Dendritic cell treated with granulocyte-macrophage colony-stimulating factor and Interleukin-4, amounts not matched to agents 40 ng/mL and 50 ng/mL, for 4 days (primary cell): ENCODE data around the gene BLOC1S3.

Experiments
- H3K27ac Mint-ChIP-seq: one replicate; pipeline ENCODE4 v1.8.0; 2022; ENCODE audit warnings: mild to moderate bottlenecking, mixed read lengths
- H3K27me3 Mint-ChIP-seq: one replicate; pipeline ENCODE4 v1.8.0; 2022; ENCODE audit warnings: mild to moderate bottlenecking, mixed read lengths
- H3K36me3 Mint-ChIP-seq: one replicate; pipeline ENCODE4 v1.8.0; 2022; ENCODE audit warnings: low read depth, mixed read lengths
- H3K4me1 Mint-ChIP-seq: one replicate; pipeline ENCODE4 v1.8.0; 2022; ENCODE audit warnings: low read depth, mixed read lengths
- H3K4me3 Mint-ChIP-seq: one replicate; pipeline ENCODE4 v1.8.0; 2022; ENCODE audit warnings: mild to moderate bottlenecking, moderate library complexity, mixed read lengths
- H3K9me3 Mint-ChIP-seq: one replicate; pipeline ENCODE4 v1.8.0; 2022; ENCODE audit warnings: mixed read lengths
- intact Hi-C: fragments of 100-400 bp; cut with micrococcal nuclease; formaldehyde crosslinking; loops from one replicate; pipeline ENCODE4 v1.15.0; 2022

Gene BLOC1S3

DNA sequence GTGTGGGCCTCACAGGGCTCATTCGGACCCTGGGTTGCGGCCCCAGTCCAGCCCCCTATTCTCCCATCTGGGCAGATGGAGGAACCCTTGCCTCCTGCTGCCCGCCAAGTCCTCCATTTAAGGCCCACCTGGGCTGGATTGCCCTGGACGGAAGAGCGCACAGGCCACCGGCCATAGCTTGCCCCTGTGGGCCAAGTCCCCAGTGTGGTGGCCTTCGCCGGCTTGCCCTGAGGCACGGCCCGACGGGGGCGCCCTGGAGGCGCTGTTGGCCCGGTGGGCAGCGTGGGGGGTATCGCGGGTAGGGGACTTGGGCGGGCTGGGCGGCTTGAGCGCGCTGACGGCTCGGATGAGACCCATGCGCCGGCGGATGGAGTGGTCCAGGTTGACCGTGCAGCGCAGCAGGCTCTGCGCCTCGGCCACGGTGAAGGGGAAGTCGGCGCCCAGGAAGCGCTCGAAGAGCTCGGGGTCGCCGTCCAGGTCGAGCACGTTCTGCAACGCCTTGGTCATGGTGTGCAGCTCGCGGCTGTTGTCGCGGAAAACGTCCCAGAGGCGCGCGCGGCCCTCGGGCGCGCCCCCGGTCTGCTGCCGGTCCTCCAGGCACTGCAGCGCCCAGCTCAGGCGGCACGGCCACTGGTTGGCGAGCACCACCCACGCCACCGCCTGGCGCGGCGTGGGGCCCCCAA, 26.6 kb upstream of the BLOC1S3 start:
- peaks cover 65% of the 10 kb centered on the region for H3K27me3 Mint-ChIP-seq
- H3K4me3 Mint-ChIP-seq, result peak overlapping the region; percentile 43
- no peak overlapping the region for H3K27ac Mint-ChIP-seq
- peaks cover 15% of the 10 kb centered on the region for H3K36me3 Mint-ChIP-seq
- peaks cover 42% of the 10 kb centered on the region for H3K4me1 Mint-ChIP-seq
- no peaks in the 10 kb centered on the region for H3K9me3 Mint-ChIP-seq
- intact Hi-C loops, result no loop called here

DNA sequence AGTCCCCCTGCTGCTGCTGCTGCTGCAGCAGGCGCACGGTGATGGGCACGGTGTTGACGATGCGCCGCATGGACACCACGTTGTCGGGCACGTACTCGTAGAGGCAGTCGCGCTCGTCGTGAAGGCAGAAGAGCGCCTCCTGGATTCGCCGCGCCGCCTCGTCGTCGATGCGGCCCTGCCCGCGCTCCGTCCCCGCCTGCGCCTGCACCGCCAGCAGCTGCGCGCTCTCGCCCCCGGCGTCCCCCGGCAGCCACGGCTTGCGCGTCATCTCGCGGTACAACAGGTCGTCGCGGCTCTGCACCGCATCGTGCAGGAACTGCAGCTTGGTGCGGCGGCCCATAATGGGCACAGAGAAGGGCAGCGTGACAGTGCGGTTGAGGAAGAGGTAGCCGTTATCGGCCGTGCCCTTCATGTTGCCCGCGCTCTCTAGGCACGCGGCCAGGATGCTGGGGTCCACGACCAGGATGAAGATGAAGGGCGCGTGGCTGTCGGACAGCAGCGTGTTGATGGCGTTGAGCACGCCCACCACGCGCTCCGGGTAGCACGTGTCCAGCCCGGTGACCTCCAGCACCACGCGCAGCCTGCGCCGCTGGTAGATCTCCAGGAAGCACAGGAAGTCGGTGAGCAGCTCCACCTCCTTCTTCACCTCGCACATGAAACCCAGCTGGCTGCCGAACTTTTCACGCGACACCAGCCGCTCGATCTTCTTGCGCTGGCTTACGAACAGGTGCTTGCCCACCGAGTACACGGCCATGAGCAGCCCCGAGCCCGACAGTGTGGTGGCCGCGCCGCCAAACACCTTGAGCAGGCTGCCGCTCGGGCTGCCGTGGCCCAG, 25.9 kb upstream of the BLOC1S3 start:
- Mint-ChIP-seq H3K4me1 (peaks cover 42% of the 10 kb centered on the region), H3K27me3 (peaks cover 68% of the 10 kb centered on the region), H3K4me3 (peak overlapping the region; percentile 43), H3K27ac (no peak overlapping the region), H3K36me3 (peaks cover 7% of the 10 kb centered on the region), H3K9me3 (no peaks in the 10 kb centered on the region)
- intact Hi-C loops, result no loop called here

DNA sequence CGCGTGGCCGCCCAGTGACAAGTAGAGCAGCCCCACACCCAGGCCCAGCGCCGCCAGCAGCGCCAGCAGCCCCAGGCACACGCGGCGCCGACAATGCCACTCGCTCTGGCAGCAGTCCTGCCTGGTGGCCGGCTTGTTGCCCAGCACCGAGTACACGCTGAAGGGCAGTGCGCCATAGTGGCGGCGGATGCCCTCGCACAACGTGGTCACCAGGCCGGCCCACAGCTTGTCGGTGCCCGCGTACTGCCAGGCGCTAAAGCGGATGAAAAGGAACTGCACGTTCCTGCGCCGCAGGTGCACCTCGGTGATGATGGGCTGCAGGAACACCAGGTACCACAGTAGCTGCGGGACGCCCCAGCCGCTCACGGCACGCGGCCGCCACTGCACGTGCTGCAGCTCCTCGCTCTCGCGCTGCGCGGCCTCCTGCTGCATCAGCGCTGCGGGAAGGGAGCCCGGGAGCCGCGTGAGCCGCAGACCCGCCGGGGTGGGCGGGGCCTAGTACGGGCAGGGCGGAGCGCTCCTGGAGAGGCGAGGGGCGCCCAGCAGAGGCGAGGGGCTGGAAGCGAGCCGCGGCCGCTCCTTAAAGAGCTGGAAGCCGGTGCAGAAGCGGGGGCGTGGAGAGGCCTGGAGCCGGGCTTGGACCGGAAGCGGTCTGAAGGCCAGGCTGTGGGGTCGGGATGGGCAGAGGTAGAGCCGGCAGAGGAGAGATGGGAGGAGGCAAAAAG, 25.1 kb upstream of the BLOC1S3 start:
- Mint-ChIP-seq H3K27ac (no peak overlapping the region), H3K27me3 (peaks cover 75% of the 10 kb centered on the region), H3K9me3 (no peaks in the 10 kb centered on the region), H3K4me3 (peak overlapping the region; percentile 43), H3K4me1 (peaks cover 42% of the 10 kb centered on the region), H3K36me3 (no peaks in the 10 kb centered on the region)
- intact Hi-C loops, result no loop called here

DNA sequence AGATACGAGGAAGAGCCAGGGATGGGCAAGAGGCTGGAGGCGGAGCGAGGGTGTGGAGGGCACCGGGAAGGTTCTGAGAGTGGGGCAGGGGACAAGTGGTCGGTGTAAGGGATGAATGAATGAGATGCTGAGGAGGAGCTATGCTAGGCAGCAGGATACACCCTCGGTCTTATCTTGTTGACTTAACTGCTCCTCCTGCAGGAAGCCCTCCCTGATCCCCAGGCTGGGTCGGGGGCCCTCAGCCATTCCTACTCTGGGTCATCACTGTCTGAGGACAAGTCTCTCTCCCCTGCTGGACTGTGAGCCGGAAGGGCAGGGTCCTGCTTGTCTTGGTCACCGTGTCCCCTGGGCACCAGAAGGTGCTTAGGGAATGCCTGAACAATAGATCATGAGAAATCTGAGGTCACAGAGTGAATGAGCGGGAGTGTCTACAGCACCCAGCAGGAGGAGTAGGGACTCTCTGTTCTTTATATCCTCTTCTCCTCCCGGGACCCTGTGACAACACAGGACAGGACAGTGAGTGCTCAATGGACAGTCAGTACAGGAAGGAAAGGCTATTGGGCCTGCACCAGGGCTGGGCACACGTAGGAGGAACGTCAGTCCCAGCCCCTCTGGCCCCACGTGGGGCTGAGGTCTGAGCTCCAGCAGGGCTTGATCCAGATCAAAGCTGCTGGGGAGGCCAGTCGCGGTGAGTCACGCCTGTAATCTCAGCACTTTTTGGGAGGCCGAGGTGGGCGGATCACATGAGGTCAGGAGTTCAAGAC, 24.3 kb upstream of the BLOC1S3 start:
- Mint-ChIP-seq H3K9me3 (no peaks in the 10 kb centered on the region), H3K27ac (no peak overlapping the region), H3K4me3 (peak overlapping the region; percentile 31), H3K27me3 (peaks cover 83% of the 10 kb centered on the region), H3K36me3 (no peaks in the 10 kb centered on the region), H3K4me1 (peaks cover 42% of the 10 kb centered on the region)
- intact Hi-C loops, result no loop called here

DNA sequence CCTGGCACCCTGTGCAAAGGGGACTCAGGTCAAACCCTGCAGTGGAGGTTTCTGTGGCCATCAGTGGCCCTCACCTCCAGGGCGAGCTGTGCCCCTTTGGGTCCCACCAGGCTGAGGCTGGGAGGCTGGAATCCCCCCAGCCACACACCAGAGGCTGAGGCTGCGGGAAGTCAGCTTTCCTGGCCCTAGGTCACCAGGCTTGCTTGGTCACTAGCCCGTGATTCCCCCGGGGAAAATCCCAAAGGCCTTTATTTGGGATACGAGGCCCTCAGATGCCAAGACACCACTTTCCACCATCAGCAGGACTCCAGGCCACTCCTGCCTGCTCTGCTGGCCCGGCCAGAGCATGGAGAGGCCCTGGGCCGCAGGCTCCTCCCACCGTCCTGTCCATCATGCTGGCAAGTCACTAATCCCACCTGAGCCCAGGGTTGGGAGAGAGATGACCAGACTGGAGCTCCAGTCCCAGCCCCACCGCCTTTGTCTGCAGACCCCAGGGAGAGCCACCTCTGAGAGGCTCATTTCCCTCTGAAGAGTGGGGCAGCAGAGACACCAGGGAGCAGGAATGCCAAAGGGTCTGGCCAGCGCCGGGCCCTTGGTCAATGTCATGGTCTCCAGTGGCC, 22.5 kb upstream of the BLOC1S3 start:
- Mint-ChIP-seq H3K4me1 (peaks cover 34% of the 10 kb centered on the region), H3K27ac (no peak overlapping the region), H3K27me3 (peaks cover 88% of the 10 kb centered on the region), H3K36me3 (no peaks in the 10 kb centered on the region), H3K9me3 (no peaks in the 10 kb centered on the region), H3K4me3 (no peak overlapping the region)
- intact Hi-C loops, result no loop called here

DNA sequence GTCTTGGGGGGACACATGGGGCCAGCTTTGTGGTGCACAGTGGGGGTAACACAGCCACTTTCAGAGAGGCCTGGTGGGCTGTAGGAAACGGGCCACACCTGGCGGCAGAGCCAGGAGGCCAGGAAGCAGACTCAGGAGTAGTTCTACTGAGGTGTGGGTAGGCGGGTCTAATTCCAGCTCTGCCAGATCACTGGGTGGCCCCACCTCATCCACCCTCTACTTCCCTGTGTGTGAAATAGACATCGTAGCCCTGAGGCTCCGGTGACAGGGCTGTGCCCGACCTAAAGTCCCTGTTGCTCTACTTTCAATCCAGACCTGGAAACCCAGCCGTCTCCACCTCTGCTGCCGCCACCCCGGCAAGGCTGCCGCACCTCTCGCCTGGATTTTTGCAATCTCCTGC, 21.8 kb upstream of the BLOC1S3 start:
- H3K4me3 Mint-ChIP-seq, result no peak overlapping the region
- no peaks in the 10 kb centered on the region for H3K9me3 Mint-ChIP-seq
- H3K27ac Mint-ChIP-seq, result no peak overlapping the region
- intact Hi-C loops, result no loop called here
- H3K4me1 Mint-ChIP-seq, result peaks cover 28% of the 10 kb centered on the region
- peaks cover 88% of the 10 kb centered on the region for H3K27me3 Mint-ChIP-seq
- H3K36me3 Mint-ChIP-seq, result no peaks in the 10 kb centered on the region

DNA sequence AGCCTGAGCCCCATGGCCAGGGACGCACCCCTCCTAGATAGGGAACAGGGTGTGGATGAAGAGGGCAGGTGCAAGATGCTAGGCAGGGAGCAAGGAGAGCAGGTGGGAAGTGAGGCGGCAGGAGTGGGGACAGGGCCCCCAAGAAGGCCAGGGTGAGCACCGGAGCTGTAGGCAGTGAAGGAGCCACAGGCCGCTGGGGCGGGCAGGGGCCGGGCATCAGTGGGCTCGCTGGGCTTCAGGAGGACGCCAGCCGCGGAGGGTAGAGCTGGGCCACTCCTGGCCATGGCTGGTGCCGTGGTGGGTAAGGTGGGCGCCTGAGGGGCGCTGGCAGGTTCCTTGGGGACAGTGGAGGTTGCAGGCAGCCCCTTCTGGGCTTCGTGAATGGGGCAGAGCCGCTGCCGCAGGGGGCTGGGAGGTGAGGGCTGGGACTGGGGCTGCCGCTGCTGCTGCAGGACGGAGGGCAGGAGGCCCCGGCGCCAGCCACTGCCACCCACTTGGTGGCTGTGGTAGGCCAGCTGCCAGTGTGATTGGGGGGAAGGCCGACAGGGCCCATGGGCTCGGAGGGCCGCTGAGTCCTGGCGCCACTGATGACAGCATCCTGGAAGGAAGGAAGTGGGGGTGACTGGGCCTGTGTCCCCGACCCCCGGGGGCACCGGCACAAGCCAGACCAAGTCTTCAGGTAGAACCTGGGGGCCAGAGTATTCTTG, 19.9 kb upstream of the BLOC1S3 start:
- intact Hi-C loops, result no loop called here
- peaks cover 79% of the 10 kb centered on the region for H3K27me3 Mint-ChIP-seq
- H3K4me3 Mint-ChIP-seq, result no peak overlapping the region
- H3K36me3 Mint-ChIP-seq, result no peaks in the 10 kb centered on the region
- peaks cover 12% of the 10 kb centered on the region for H3K4me1 Mint-ChIP-seq
- no peak overlapping the region for H3K27ac Mint-ChIP-seq
- H3K9me3 Mint-ChIP-seq, result no peaks in the 10 kb centered on the region

DNA sequence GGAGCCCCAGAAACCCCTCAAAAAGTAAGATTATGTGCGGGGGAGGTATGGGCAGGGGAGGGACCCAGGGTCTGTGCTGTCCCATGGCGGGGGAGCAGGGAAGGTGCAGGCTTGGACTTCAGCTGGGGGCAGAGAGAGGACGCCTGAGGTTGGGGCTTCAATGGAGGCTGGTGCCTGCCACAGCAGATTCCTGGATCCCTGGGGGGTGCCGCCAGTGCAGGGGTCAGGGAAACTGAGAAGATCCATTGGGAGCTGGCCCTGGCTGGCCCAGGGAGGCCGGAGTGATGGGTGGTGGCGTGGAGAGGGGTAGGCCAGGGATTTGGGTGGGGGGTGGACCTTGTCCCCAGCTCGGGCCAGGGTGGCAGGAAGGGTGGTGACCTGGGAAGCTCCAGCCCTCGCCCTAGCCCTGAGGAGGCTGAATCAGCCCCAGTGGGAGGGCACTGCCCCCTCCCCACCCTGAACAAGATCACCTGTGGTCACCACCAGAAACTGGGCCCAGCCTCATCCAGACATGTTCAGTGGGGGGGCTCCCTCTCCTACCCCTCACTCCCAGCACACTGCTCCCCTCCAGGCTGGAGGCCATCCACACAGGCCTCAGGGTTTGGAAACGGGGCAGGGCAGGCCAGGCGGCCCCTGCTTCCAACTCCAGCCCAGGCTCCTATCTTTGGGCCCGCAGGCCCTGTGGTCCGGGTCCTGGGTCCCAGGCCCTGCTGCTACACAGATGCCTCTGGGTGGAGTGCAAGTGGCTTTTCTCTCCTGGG, 19.2 kb upstream of the BLOC1S3 start:
- Mint-ChIP-seq H3K27ac (no peak overlapping the region), H3K4me3 (no peak overlapping the region), H3K4me1 (peaks cover 12% of the 10 kb centered on the region), H3K9me3 (no peaks in the 10 kb centered on the region), H3K36me3 (no peaks in the 10 kb centered on the region), H3K27me3 (peaks cover 78% of the 10 kb centered on the region)
- intact Hi-C loops, result no loop called here

DNA sequence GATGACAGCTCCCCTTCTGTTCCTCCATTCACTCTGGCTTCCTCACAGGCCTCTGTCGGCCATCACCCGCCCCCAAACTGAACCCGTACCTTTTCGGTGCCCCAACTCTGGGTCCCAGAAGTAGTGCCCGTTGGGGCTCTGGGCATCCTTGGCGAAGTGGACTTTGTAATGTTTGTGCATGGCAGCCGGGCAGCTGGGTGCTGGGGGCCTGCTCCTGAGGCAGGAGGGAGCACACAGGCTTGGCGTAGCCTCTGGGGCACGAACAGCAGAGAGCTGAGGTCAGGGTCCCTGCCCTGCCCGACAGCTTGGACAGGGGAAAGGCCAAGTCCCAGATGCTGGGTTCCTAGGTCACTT, 18.6 kb upstream of the BLOC1S3 start:
- Mint-ChIP-seq H3K4me3 (no peak overlapping the region), H3K36me3 (no peaks in the 10 kb centered on the region), H3K9me3 (no peaks in the 10 kb centered on the region), H3K4me1 (peaks cover 16% of the 10 kb centered on the region), H3K27ac (no peak overlapping the region), H3K27me3 (peaks cover 73% of the 10 kb centered on the region)
- intact Hi-C loops, result no loop called here

DNA sequence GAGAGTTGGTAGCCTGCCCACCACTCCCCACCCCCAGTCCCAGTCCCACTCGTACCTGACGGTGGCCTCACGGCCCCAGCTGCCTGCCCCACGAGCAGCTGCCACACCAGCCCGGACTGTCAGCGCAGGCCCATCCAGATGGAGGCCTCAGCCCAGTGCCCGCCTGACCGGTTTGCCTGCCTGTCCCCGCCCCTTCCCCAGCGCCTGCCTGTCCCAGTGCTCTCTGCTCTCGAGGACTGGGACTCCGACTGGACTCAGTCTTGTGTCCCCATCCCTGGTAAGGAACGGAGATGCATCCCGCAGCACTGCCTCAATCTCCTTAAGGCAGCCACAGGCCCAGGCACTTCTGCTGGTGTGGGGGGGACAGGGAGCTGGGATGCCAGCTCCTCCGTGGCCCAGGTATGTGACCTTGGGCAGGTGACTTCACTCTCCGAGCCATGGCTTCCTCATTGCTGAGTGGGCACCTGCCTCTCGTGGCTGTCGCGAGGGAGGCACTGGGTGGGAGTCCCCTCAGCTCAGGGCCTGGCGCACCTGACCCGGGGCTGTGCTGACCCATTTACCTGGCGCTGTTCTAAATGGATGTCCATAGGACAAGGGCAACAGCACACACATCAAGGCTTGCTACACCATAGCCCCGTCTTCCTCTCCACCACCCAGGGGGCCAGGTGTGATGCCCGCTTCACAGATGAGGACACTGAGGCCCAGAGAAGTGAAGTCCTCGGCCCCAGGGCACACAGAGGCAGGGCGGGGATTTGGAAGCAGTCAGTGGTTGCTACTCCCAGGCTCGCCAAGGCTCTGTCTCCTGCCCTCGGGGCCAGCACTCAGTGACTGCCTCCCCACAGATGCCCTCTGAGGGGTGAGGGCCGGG, 17.5 kb upstream of the BLOC1S3 start, which contains the start of gene NKPD1:
Gene NKPD1 (minus strand): TSS at position 113 of the 868 bp plus-strand sequence. CDS start 832 bp downstream, outside the sequence.
- intact Hi-C loops, result no loop called here
- Mint-ChIP-seq H3K4me3 (no peak within 1 kb of the TSS), H3K27ac (no peak within 1 kb of the TSS), H3K27me3 (peaks cover 65% of the 10 kb centered on the region), H3K9me3 (no peaks in the 10 kb centered on the region), H3K4me1 (peaks cover 16% of the 10 kb centered on the region), H3K36me3 (no peaks in the 10 kb centered on the region)

DNA sequence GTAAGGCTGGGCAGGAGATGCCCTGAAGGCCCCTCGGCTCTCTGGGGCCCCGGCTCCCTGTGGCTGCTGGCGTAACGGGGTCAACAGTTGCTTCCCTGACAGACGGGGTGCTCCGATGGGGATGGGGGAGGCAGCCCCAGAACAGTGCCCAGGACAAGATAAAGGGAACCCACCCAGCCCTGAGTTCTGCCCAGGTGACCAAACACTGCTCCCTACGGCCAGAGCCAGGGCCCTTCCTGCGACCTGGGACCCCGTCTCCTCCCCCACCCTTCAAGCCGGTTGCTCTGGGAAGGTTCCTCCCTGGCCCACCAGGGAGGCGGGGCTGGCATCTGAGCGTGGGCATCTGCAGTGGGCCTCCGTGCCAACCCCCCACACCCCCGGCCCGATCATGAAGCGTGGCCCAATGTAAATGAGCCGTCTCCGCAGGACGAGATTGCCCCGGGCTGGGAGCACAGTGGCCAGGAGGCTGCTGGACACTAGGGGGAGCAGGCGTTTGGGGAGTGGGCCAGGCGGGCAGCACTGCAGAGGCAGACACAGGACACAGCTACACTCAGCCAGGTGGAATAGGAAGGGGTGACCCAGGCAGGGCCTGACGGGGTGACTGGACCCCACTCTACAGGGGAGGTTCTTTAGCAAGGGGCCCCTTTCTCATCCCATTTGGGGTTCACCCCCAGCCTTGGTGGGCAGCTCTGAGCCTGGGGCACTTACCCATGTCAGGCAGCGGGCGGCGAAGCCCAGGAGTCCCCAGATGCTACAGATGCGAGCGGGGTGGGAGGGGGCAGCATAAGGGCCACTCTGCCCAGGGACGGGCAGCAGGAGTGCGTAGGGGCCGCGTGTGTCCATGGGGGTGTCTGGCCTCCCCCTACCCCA, 16.6 kb upstream of the BLOC1S3 start:
- H3K9me3 Mint-ChIP-seq, result no peaks in the 10 kb centered on the region
- no peak overlapping the region for H3K4me3 Mint-ChIP-seq
- intact Hi-C loops, result no loop called here
- no peak overlapping the region for H3K27ac Mint-ChIP-seq
- H3K4me1 Mint-ChIP-seq, result peaks cover 16% of the 10 kb centered on the region
- no peaks in the 10 kb centered on the region for H3K36me3 Mint-ChIP-seq
- H3K27me3 Mint-ChIP-seq, result peaks cover 58% of the 10 kb centered on the region
